ENCODE results near the gene TNS3. TPM values are rescaled to one million over a fixed set of nuclear protein-coding genes. Genes with fewer than 3 reads are reported as not detected.

TNS3 gene
- total and polyA plus RNA-seq, 2 of the 13 experiments (the other 11 are each of a cell fraction or from before 2014, with no cell fraction given), result 52.9 to 55.7 TPM

GRCh38 chr7:47292832-47293309 lies 289.0 kb downstream of the TNS3 start:
- Histone ChIP-seq H3K79me2 (ENCODE audit: insufficient read depth, low read length) (no peaks in the 10 kb centered on the region), H3K9me3 (ENCODE audit: low read length) (no peaks in the 10 kb centered on the region), H3K4me1 (ENCODE audit: insufficient read depth, low read length) (peaks cover 40% of the 10 kb centered on the region), H3K4me3 (replicated peaks in 1 of 3; ENCODE audit: insufficient read depth in 1 of 3, low read depth in 2 of 3, low read length in 3 of 3) (no peak overlapping the region), H4K20me1 (ENCODE audit: insufficient read depth, low read length) (peaks cover 52% of the 10 kb centered on the region), H2AFZ (ENCODE audit: low read length) (no peak overlapping the region), H3K36me3 (replicated peaks in 1 of 2; ENCODE audit: control insufficient read depth in 1 of 2, insufficient read depth in 2 of 2, low read length in 2 of 2) (peaks cover 23 to 84% of the 10 kb centered on the region in 2 experiments), H3K4me2 (ENCODE audit: low read depth, low read length) (no peak overlapping the region), H3K27me3 (ENCODE audit: control insufficient read depth in 1 of 2, insufficient read depth in 2 of 2, low read length in 2 of 2) (no peaks in the 10 kb centered on the region), H3K27ac (ENCODE audit: extremely low read length, insufficient read depth, low read length) (peak overlapping the region; percentile 26), H3K9ac (ENCODE audit: insufficient read depth, low read depth, low read length) (no peak overlapping the region)
- intact Hi-C loops (cut with micrococcal nuclease; ENCODE audit: unreplicated experiment), result loop anchor here (1.0 kb wide), 1 partner anchor 10 kb away; no protein-coding TSS in a partner anchor
- POLR2A ChIA-PET, result interaction anchor here (0.9 kb wide), 1 partner anchor 26 kb away, joined by 6 read pairs; no protein-coding TSS in a partner anchor
- CTCF ChIA-PET (ENCODE audit: low intra/inter-chr PET ratio, low total read pairs), result no interaction called here
- peak; percentile 97 for DNase-seq (ENCODE audit: low spot score)
- in situ Hi-C loops (cut with HindIII; ENCODE audit: extremely low pct_ligation_motif_present, low pct_unique_long_range_greater_than_20kb), result loop anchor here (25.0 kb wide), 1 partner anchor 544 kb away; no protein-coding TSS in a partner anchor
- peak; percentile 91 for ATAC-seq
- FAIRE-seq, result peak; percentile 98
- WGBS (ENCODE audit: low lambda C conversion rate), result 26% methylated on average over 4 of the region's 4 CpGs
- BruUV-seq (replicated peaks), result no TSS peak
- TF ChIP-seq NR0B2 (CRISPR knock-in tag; IDR thresholded peaks at IDR 0.05), result no peak
- TF ChIP-seq ZBTB43 (CRISPR knock-in tag; conservative IDR thresholded peaks at IDR 0.05), result peak; percentile 99
- peak; percentile 99 for TF ChIP-seq GATA4 (IDR thresholded peaks at IDR 0.05; ENCODE audit: borderline replicate concordance, low read depth)
- TF ChIP-seq NFRKB (IDR thresholded peaks at IDR 0.05), result no peak
- no peak for TF ChIP-seq CTCF (CRISPR knock-in tag; IDR thresholded peaks at IDR 0.05)
- peak; percentile 75; the same call in 1 of the 2 replicates for TF ChIP-seq NR2F2 (IDR thresholded peaks at IDR 0.05; ENCODE audit: borderline replicate concordance, low read depth)
- peak; percentile 22; the same call in 1 of the 2 replicates for TF ChIP-seq CEBPG (CRISPR knock-in tag; IDR thresholded peaks at IDR 0.05)
- no peak for TF ChIP-seq TAF15 (IDR thresholded peaks at IDR 0.05; ENCODE audit: low read depth, low read length, poor library complexity, severe bottlenecking)
- peak; percentile 99 for TF ChIP-seq TCF7 (IDR thresholded peaks at IDR 0.05; ENCODE audit: low read depth)
- peak; percentile 49; the same call in 1 of the 2 replicates for TF ChIP-seq KLF15 (CRISPR knock-in tag; IDR thresholded peaks at IDR 0.05; ENCODE audit: borderline replicate concordance)
- TF ChIP-seq ZNF441 (CRISPR knock-in tag; IDR thresholded peaks at IDR 0.05; ENCODE audit: borderline replicate concordance), result no peak
- TF ChIP-seq ISL2 (CRISPR knock-in tag; IDR thresholded peaks at IDR 0.05), result peak; percentile 99
- peak; percentile 75 for TF ChIP-seq HNF1B (CRISPR knock-in tag; IDR thresholded peaks at IDR 0.05)
- TF ChIP-seq FOXJ3 (CRISPR knock-in tag; IDR thresholded peaks at IDR 0.05; ENCODE audit: borderline replicate concordance), result peak; percentile 99
- TF ChIP-seq SOX6 (IDR thresholded peaks at IDR 0.05), result no peak
- peak; percentile 95 for TF ChIP-seq SOX6 (CRISPR knock-in tag; IDR thresholded peaks at IDR 0.05)
- no peak for TF ChIP-seq ZNF362 (CRISPR knock-in tag; IDR thresholded peaks at IDR 0.05; ENCODE audit: borderline replicate concordance)
- TF ChIP-seq ZNF607 (CRISPR knock-in tag; IDR thresholded peaks at IDR 0.05; ENCODE audit: borderline replicate concordance), result no peak
- peak; percentile 93 for TF ChIP-seq TCF7L2 (IDR thresholded peaks at IDR 0.05; ENCODE audit: low read depth, low read length)

All from HepG2 (cell line).